Activated T-cell treated with anti-CD3 and anti-CD28 coated beads for 24 hours (primary cell): Measurements from ENCODE around the gene AGRP.

ENCODE experiments used
- DNase-seq: peaks from one replicate; pipeline ENCODE4 v3.0.0-alpha.2; 2020; ENCODE audit warnings: low read depth

The AGRP gene

GRCh38 chr16:67463059-67463458, 20.3 kb downstream of the AGRP start:
- no peak for DNase-seq

GRCh38 chr16:67462279-67462655, 21.1 kb downstream of the AGRP start:
- DNase-seq, result no peak

- no peak for DNase-seq
These were observed 21.6 kb downstream of the AGRP start for GRCh38 chr16:67461600-67462278.

GRCh38 chr16:67460961-67461360, 22.4 kb downstream of the AGRP start:
- no peak for DNase-seq

- DNase-seq, result no peak
These were observed 23.2 kb downstream of the AGRP start for GRCh38 chr16:67460168-67460567.

GRCh38 chr16:67459861-67460150, 23.5 kb downstream of the AGRP start:
- DNase-seq, result no peak

- no peak for DNase-seq
These were observed 24.1 kb downstream of the AGRP start for GRCh38 chr16:67459066-67459860.

GRCh38 chr16:67458121-67458641, 25.2 kb downstream of the AGRP start:
- no peak for DNase-seq

- DNase-seq, result no peak
These were observed 25.7 kb downstream of the AGRP start for GRCh38 chr16:67457611-67458010.

GRCh38 chr16:67456391-67457081, 26.8 kb downstream of the AGRP start:
- no peak for DNase-seq

GRCh38 chr16:67454852-67455251, 28.5 kb downstream of the AGRP start:
- DNase-seq, result no peak

GRCh38 chr16:67454104-67454503, 29.2 kb downstream of the AGRP start:
- DNase-seq, result no peak

- DNase-seq, result no peak
These were observed 31.5 kb downstream of the AGRP start for GRCh38 chr16:67451704-67452435.

GRCh38 chr16:67451061-67451703, 32.2 kb downstream of the AGRP start:
- DNase-seq, result no peak

GRCh38 chr16:67449739-67450138, 33.6 kb downstream of the AGRP start:
- DNase-seq, result no peak

- DNase-seq, result no peak
These were observed 34.0 kb downstream of the AGRP start for GRCh38 chr16:67449336-67449735.

GRCh38 chr16:67448580-67448979, 34.8 kb downstream of the AGRP start:
- no peak for DNase-seq

- DNase-seq, result peak; percentile 71
These were observed 35.8 kb downstream of the AGRP start for GRCh38 chr16:67447508-67448076.

GRCh38 chr16:67446968-67447507, 36.3 kb downstream of the AGRP start:
- DNase-seq, result no peak

GRCh38 chr16:67445913-67446907, 37.1 kb downstream of the AGRP start:
- no peak for DNase-seq
